Pancreas (tissue), 10 donors: ENCODE measurements around the gene TNPO3. TPM values are rescaled to one million over a fixed set of nuclear protein-coding genes. Genes with fewer than 3 reads are reported as not detected.
"Not testable (repeated sequence)": the region's sequence is repeated elsewhere in the genome, so short reads cannot be mapped to it uniquely, and the experiment has no call there.

Experiments
- ATAC-seq, 4 donors: fragments of 200-7000 bp; cut with Tn5 transposase; one replicate each; pipeline versions ENCODE4 v1.8.0 to v1.9.1; 2020; ENCODE audit warnings: mild to moderate bottlenecking in 4 of 4, moderate library complexity in 4 of 4
- DNase-seq, 6 donors: peaks; one replicate each; pipeline ENCODE4 v3.0.0-alpha.2; 2020
- FAIRE-seq: peaks from 2 replicates; lab custom pipeline; 2012; peaks lifted over from hg19 to GRCh38; lab: Jason Lieb, UNC
- H3K27ac ChIP-seq, 4 donors: fragments of 200-600 bp; sonication (generic); 1 replicate in 3 of 4; 2 replicates in 1 of 4; pipeline versions ENCODE4 v1.5.0 to v1.8.0; 2020
- H3K27me3 ChIP-seq, 4 donors: fragments of 200-600 bp; one replicate each; pipeline ENCODE4 v1.8.0; 2021
- H3K36me3 ChIP-seq, 3 donors: fragments of 200-600 bp; sonication (generic) in 1 of 3; one replicate each; pipeline versions ENCODE4 v1.5.0 to v1.8.0; 2020 to 2021
- H3K4me1 ChIP-seq, 3 donors: fragments of 200-600 bp; one replicate each; pipeline ENCODE4 v1.8.0; 2021
- H3K4me3 ChIP-seq, 4 donors: fragments of 200-600 bp; sonication (generic) in 2 of 4; one replicate each; pipeline versions ENCODE4 v1.5.0 to v1.8.0; 2020 to 2021
- H3K9me3 ChIP-seq, 4 donors: fragments of 200-600 bp; one replicate each; pipeline ENCODE4 v1.8.0; 2021
- CTCF ChIP-seq, 4 donors: fragments of 200-600 bp; sonication (generic) in 3 of 4; IDR thresholded peaks; one replicate each; pipeline versions ENCODE4 v1.5.0 to v1.8.0; 2021; ENCODE audit warnings: antibody characterized with exemption in 4 of 4
- WGBS, 2 donors: extraction: QIAGEN DNeasy Blood & Tissue Kit; methylation state at CpG; one replicate each; pipeline ENCODE4 v1.1.7; 2013; 5-methylcytosine and 5-hydroxymethylcytosine counted together
- intact Hi-C, 3 donors: fragments of 100-400 bp; cut with DNase I; formaldehyde crosslinking; loops; one replicate each; pipeline versions ENCODE4 v1.11.1 to v1.14.2; 2022
- polyA plus RNA-seq, 2 donors: library from polyadenylated mRNA; stranded (reverse); fragments of 200-250 nt; gene quantifications; one replicate each; pipeline ENCODE4 v1.2.3, GENCODE V29; 2013
- total RNA-seq, 6 donors: library from RNA; stranded (reverse); fragmentation: NEBNext Ultra II Directional in 4 of 6; extraction: Animal tissue kit (Norgen Biotek cat#: 25700) in 4 of 6; gene quantifications; one replicate each; pipeline versions ENCODE4 v1.2.1 to v1.2.4, GENCODE V29; 2021 to 2023
- donor health status: healthy with polysubstance abuse.
- donor health status: DM: no; HTN: no; CAD: no; lungs with moderate emphysema.
- donor health status: DM: no; HTN: no; CAD: no.
- donor health status: control.
- donor health status: control.
- donor health status: Bipolar disorder and iron deficiency.
- donor health status: DM: yes; HTN: yes; CAD: no.
- donor health status: DM: no; HTN: no; CAD: no.
- donor health status: DM: no; HTN: no; CAD: no.
- donor health status: DM: yes; HTN: yes; CAD: no.

Gene TNPO3
- total and polyA plus RNA-seq, 8 donors = 6.5 to 20.7 (median 14.6) TPM

DNA sequence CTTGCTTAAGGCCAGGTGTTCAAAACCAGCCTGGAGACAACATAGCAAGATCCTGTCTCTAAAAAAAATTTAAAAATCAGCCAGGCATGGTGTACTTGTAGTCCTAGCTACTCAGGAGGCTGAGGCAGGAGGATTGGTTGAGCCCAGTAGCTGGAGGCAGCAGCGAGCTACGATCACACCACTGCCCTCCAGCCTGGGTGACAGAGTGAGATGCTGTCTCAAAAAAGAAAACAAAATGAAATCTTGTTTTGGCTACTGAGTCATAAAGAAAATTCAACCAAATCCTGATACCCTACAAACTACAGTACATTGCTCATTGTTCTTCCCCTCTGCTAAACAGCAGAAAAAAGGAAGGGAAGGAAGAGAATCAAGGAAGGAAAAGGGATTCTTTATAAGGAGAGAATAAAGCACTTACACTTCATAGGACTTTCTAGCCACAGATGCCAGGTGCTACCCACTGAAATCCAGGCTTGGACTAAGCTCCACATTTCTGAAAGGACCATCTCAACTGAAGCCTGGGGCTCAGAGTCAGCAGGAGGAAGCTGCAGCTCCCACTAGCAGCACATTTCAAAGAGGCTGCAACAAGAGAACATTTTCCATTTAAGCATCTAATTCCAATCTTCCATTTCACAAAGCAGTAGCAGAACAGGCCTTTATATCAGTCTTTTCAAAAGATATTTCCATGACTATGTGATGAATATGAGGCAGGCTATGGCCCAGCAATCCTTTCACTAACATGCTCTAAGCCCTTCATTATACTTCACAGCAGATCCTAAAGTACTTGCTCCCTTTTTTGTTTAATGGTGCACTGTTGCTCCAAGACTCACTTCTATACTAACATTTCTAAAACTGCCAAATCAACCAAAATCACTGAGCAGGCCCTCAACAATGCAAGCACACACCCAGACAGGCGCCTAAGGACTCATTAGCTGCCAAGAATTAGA, 13.5 kb downstream of the TNPO3 start:
- Histone ChIP-seq H3K27me3 (no peaks in the 10 kb centered on the region), H3K9me3 (no peaks in the 10 kb centered on the region), H3K4me3 (no peak overlapping the region), H3K27ac (no peak overlapping the region), H3K4me1 (no peaks in the 10 kb centered on the region), H3K36me3 (peaks cover 0 to 12% (median 9%) of the 10 kb centered on the region in 3 donors)
- 91 to 92% methylated on average over 3 of the region's 3 CpGs for WGBS, 2 donors
- intact Hi-C loops = no loop called here
- TF ChIP-seq CTCF (IDR thresholded peaks at IDR 0.05) = no peak
- no peak for DNase-seq
- FAIRE-seq = no peak
- ATAC-seq = no peak

DNA sequence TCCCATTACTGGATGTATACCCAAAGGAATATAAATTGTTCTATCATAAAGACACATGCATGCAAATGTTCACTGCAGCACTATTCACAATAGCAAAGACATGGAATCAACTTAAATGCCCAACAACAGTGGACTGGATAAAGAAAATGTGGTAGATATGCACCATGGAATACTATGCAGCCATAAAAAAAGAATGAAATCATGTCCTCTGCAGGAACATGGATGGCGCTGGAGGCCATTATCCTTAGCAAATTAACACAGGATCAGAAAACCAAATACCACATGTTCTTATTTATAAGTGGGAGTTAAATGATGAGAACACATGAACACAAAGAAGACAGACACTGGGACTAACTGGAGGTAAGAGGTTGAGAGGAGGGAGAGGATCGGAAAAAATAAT, 16.4 kb downstream of the TNPO3 start:
- 99 to 100% methylated on average over 2 of the region's 2 CpGs for WGBS, 2 donors
- ATAC-seq, H3K27me3 ChIP-seq, H3K4me3 ChIP-seq, DNase-seq, H3K9me3 ChIP-seq, H3K4me1 ChIP-seq, intact Hi-C loops, FAIRE-seq, H3K27ac ChIP-seq: not testable (repeated sequence)
- peaks cover 0 to 12% (median 9%) of the 10 kb centered on the region in 3 donors for H3K36me3 ChIP-seq

DNA sequence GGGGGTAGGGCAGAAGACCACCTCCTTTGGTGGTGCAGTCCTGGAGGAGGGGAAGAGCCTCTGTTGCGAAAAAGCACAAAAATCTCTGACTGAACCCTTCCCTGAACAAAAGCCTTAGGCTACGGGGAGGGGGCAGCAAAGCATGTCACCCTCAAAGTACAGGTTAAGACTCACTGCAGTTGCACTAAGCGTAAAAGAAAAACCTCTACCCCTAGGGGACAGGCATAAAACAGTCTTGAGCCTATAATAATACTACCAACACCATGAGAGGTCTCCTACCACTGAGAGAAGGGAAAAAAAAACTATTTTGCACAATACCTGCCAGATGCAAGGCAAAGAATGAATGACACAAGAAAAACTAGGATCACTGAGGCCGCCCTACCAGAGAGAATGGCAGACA, 17.3 kb downstream of the TNPO3 start:
- Histone ChIP-seq H3K4me3 (no peak overlapping the region), H3K4me1 (no peaks in the 10 kb centered on the region), H3K27me3 (no peaks in the 10 kb centered on the region), H3K9me3 (no peaks in the 10 kb centered on the region), H3K36me3 (peaks cover 0 to 12% (median 9%) of the 10 kb centered on the region in 3 donors), H3K27ac (no peak overlapping the region)
- WGBS, 2 donors = 96 to 99% methylated on average over 4 of the region's 4 CpGs
- ATAC-seq (no peak), DNase-seq (no peak), FAIRE-seq (no peak)
- intact Hi-C loops = no loop called here
- no peak for TF ChIP-seq CTCF (IDR thresholded peaks at IDR 0.05)

- 98 to 100% methylated on average over 1 of the region's 1 CpG for WGBS, 2 donors
- no peak for FAIRE-seq
- no peak for ATAC-seq
Measured at GRCh38 chr7:129032017-129032416, 22.9 kb downstream of the TNPO3 start.

DNA sequence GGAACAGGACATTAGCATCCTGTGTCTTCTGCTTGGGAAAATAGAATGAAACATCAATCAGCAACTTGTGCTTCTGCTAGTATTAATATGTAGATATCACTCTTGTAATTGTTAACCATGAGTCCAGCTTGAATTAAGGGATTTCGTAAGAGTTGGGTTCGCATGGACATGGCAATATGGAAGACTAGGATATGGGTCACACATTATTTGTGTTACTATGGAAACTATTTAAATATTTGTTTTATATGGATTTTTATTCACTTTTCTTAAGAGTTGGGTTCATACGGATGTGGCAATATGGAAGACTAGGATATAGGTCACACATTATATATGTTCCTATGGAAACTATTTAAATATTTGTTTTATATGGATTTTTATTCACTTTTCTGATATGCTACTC, 24.5 kb downstream of the TNPO3 start:
- peaks cover 0 to 3% (median 0%) of the 10 kb centered on the region in 3 donors for H3K4me1 ChIP-seq
- no peak for DNase-seq
- H3K27ac ChIP-seq = no peak overlapping the region
- H3K9me3 ChIP-seq = no peaks in the 10 kb centered on the region
- TF ChIP-seq CTCF (IDR thresholded peaks at IDR 0.05) = no peak
- H3K27me3 ChIP-seq = no peaks in the 10 kb centered on the region
- no peak for FAIRE-seq
- no peak for ATAC-seq
- H3K36me3 ChIP-seq = no peaks in the 10 kb centered on the region
- WGBS, 2 donors = 96 to 99% methylated on average over 3 of the region's 3 CpGs
- intact Hi-C loops = no loop called here
- H3K4me3 ChIP-seq = no peak overlapping the region

More at GRCh38 chr7:129032017-129032416, 22.9 kb downstream of the TNPO3 start:
- no peak for TF ChIP-seq CTCF (IDR thresholded peaks at IDR 0.05)
- intact Hi-C loops = no loop called here
- H3K27ac ChIP-seq = no peak overlapping the region
- no peak for DNase-seq
- H3K27me3 ChIP-seq = no peaks in the 10 kb centered on the region
- no peaks in the 10 kb centered on the region for H3K36me3 ChIP-seq
- H3K4me3 ChIP-seq = no peak overlapping the region
- H3K4me1 ChIP-seq = peaks cover 0 to 3% (median 0%) of the 10 kb centered on the region in 3 donors
- no peaks in the 10 kb centered on the region for H3K9me3 ChIP-seq
